Tibial nerve (tissue), 4 donors: ENCODE results near the gene ASF1B. TPM values are rescaled to one million over a fixed set of nuclear protein-coding genes. Genes with fewer than 3 reads are reported as not detected.

ENCODE experiments used
- DNase-seq, 2 donors: peaks; one replicate each; pipeline ENCODE4 v3.0.0-alpha.2; 2019; ENCODE audit warnings: low spot score in 2 of 2
- H3K27ac ChIP-seq, 4 donors: fragments of 200-600 bp; sonication (generic) in 3 of 4; one replicate each; pipeline ENCODE4 v1.5.1; 2017 to 2019; ENCODE audit warnings: mild to moderate bottlenecking in 1 of 4
- H3K27me3 ChIP-seq, 2 donors: fragments of 200-600 bp; sonication (generic) in 1 of 2; one replicate each; pipeline versions ENCODE4 v1.5.1 to v1.6.0; 2017 to 2019
- H3K36me3 ChIP-seq, 3 donors: fragments of 200-600 bp; sonication (generic); one replicate each; pipeline ENCODE4 v1.5.1; 2018 to 2019
- H3K4me1 ChIP-seq, 4 donors: fragments of 200-600 bp; sonication (generic) in 3 of 4; one replicate each; pipeline ENCODE4 v1.5.1; 2017 to 2019
- H3K4me3 ChIP-seq, 4 donors: fragments of 200-600 bp; sonication (generic) in 3 of 4; one replicate each; pipeline ENCODE4 v1.5.1; 2017 to 2019; ENCODE audit warnings: mild to moderate bottlenecking in 1 of 4, moderate library complexity in 1 of 4
- H3K9me3 ChIP-seq, 4 donors: fragments of 200-600 bp; sonication (generic) in 3 of 4; one replicate each; pipeline ENCODE4 v1.5.1; 2017 to 2019
- EP300 ChIP-seq, 2 donors: sonication (generic); formaldehyde crosslinking; IDR thresholded peaks; one replicate each; pipeline ENCODE4 v1.6.1; 2017; ENCODE audit warnings: antibody characterized with exemption in 2 of 2, mild to moderate bottlenecking in 1 of 2
- POLR2A ChIP-seq, 2 donors: fragments of 450-650 bp; IDR thresholded peaks; one replicate each; pipeline ENCODE4 v1.6.1; 2017; ENCODE audit warnings: antibody characterized with exemption in 2 of 2, mild to moderate bottlenecking in 2 of 2, moderate library complexity in 2 of 2
- WGBS, 2 donors: methylation state at CpG; one replicate each; pipeline ENCODE4 v1.1.5; 2018; 5-methylcytosine and 5-hydroxymethylcytosine counted together
- total RNA-seq, 4 donors: library from RNA; depleted of rRNA; stranded (reverse); fragments of >200 nt; gene quantifications; one replicate each; pipeline ENCODE4 v1.1.0, GENCODE V29; 2016
- TF ChIP-seq, protein P1 (sequence below), 5 experiments: fragments of 200-600 bp in 3 of 5; fragments of 450-650 bp in 2 of 5; sonication (generic) in 3 of 5; IDR thresholded peaks; one replicate each; pipeline ENCODE4 v1.5.1; 2016 to 2019; ENCODE audit warnings: antibody characterized with exemption in 5 of 5, mild to moderate bottlenecking in 3 of 5, moderate library complexity in 2 of 5

ASF1B gene
- total RNA-seq, 4 donors from 2014 or later, result 0.90 to 2.3 TPM; not detected in 2

DNA sequence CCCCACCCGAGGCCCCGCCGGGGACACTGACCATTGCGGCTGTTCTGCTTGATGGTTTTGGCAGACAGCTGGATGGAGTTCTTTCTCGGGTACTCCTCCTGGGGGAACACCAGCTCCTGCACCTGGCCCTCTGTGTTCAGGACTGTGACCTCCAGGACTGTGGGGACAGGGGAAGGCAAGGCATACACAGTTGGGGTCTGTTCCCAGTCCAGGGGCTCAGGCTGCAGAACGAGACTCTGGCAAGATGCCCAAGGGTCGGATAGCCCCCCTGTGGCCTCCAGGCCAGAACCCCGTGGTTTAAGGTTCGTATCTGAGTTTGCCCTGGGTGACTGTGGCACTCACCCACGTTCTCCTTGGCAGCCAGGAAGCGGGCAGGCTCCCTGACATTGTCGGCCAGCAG lies 22.7 kb upstream of the ASF1B start:
- Histone ChIP-seq H3K9me3 (no peaks in the 10 kb centered on the region), H3K27ac (no peak overlapping the region), H3K4me1 (no peaks in the 10 kb centered on the region), H3K27me3 (no peaks in the 10 kb centered on the region), H3K36me3 (peaks cover 0 to 74% (median 0%) of the 10 kb centered on the region in 3 donors), H3K4me3 (no peak overlapping the region)
- 41 to 44% methylated on average over 6 to 11 of the region's 12 CpGs for WGBS, 2 donors
- no peak for DNase-seq
- TF ChIP-seq POLR2A (IDR thresholded peaks at IDR 0.05) (no peak), EP300 (IDR thresholded peaks at IDR 0.05) (no peak)
- TF ChIP-seq, protein P1, sequence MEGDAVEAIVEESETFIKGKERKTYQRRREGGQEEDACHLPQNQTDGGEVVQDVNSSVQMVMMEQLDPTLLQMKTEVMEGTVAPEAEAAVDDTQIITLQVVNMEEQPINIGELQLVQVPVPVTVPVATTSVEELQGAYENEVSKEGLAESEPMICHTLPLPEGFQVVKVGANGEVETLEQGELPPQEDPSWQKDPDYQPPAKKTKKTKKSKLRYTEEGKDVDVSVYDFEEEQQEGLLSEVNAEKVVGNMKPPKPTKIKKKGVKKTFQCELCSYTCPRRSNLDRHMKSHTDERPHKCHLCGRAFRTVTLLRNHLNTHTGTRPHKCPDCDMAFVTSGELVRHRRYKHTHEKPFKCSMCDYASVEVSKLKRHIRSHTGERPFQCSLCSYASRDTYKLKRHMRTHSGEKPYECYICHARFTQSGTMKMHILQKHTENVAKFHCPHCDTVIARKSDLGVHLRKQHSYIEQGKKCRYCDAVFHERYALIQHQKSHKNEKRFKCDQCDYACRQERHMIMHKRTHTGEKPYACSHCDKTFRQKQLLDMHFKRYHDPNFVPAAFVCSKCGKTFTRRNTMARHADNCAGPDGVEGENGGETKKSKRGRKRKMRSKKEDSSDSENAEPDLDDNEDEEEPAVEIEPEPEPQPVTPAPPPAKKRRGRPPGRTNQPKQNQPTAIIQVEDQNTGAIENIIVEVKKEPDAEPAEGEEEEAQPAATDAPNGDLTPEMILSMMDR (IDR thresholded peaks at IDR 0.05), result no peak

DNA sequence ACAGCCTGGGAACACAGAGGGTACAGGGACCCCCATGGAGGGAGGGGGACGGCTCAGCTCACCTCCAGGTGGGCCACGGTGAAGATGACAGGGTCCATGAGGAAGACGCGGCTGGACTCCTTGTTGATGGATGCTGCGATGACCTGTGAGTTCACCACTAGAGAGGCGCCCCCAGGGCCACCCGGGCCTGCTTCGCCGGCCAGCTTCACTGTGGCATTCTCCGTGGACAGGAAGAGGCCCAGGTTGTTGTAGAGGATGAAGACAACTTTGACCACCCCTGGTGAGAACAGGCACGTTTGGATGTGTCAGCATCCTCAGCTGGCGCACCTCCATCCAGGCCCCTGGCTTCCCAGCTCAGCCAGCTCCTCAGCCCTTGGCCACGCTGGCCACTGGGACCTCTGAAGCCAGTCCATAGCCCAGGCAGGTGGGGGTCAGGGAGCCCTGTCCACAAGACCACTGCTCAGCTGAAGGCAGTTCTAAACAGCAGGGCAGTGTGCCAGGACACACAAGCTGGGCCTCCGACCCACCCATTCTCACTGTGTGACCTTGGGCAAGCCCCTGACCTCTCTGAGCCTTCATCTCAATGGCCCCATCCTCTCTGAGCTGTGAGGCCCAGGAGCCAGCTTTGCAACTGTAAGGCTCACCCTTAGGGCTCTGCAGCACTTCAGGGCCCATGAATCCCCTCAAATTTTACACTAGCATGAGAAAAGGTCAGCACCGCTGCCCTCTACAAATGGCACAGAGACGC lies 22.1 kb upstream of the ASF1B start:
- Histone ChIP-seq H3K4me3 (no peak overlapping the region), H3K36me3 (peaks cover 0 to 75% (median 0%) of the 10 kb centered on the region in 3 donors), H3K27ac (no peak overlapping the region), H3K4me1 (no peaks in the 10 kb centered on the region), H3K9me3 (no peaks in the 10 kb centered on the region), H3K27me3 (no peaks in the 10 kb centered on the region)
- TF ChIP-seq, protein P1 (IDR thresholded peaks at IDR 0.05), result no peak
- no peak for TF ChIP-seq EP300 (IDR thresholded peaks at IDR 0.05)
- TF ChIP-seq POLR2A (IDR thresholded peaks at IDR 0.05), result no peak
- DNase-seq, result no peak
- WGBS, 2 donors, result 69 to 81% methylated on average over 13 to 15 of the region's 16 CpGs

DNA sequence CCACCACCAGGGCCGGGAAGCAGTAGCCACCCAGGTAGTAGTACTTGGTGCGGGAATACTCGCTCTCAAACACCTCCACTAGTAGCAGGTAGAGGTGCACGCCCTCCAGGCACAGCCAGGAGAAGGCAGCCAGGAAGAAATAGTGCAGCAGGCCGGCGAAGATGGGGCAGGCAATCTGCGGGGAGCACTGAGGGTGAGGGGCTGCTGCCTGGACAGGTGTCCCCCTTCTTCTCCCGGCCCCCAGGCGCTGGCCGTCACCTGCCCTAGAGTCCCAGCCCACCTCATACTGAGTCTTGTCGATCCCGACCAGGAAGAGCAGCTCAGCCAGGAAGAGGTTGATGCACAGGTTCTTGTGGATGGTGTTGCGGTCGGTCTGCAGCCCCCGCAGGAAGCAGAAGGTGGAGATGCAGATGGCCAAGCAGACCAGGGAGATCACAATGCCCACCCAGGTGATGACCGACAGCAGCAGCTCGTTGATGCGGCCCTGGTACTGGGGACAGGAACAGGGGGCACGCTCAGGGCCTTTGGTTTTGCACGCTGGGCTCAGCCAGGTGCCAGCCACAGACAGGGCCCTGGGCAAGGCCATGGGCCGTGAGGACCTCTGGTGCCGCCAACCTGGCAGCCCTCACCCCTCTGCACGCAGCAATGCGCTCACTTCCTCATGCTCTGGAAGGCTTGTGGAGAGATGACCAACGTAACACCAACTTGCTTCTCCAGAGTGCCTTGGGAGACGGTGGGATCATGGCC lies 20.8 kb upstream of the ASF1B start:
- TF ChIP-seq POLR2A (IDR thresholded peaks at IDR 0.05) (no peak), EP300 (IDR thresholded peaks at IDR 0.05) (no peak)
- TF ChIP-seq, protein P1 (IDR thresholded peaks at IDR 0.05), result no peak
- H3K27me3 ChIP-seq, result no peaks in the 10 kb centered on the region
- DNase-seq, result no peak
- H3K9me3 ChIP-seq, result no peaks in the 10 kb centered on the region
- no peak overlapping the region for H3K4me3 ChIP-seq
- H3K36me3 ChIP-seq, result peaks cover 0 to 71% (median 0%) of the 10 kb centered on the region in 3 donors
- 88 to 92% methylated on average over 15 to 18 of the region's 26 CpGs for WGBS, 2 donors
- H3K4me1 ChIP-seq, result no peaks in the 10 kb centered on the region
- no peak overlapping the region for H3K27ac ChIP-seq

DNA sequence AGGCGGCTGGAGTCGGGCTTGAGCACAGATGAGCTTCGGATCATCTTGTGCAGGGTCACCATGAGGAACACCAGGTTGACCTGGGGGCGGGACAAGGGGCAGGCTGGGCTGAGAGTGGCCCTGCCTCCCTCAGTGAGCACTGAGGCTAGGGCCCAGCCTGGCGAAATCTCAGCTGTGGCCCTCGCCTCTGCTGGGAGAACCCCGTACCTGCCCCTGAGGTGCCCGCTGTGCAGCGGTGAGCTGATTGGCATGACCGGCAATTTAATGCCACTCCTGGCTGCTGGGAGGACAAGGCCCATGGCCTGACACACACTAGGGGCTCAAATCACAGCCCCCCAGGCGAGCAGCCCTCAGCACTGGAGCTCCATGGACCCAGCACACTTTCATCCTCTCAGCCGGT lies 19.7 kb upstream of the ASF1B start:
- Histone ChIP-seq H3K9me3 (no peaks in the 10 kb centered on the region), H3K27ac (no peak overlapping the region), H3K27me3 (no peaks in the 10 kb centered on the region), H3K4me3 (no peak overlapping the region), H3K36me3 (peaks cover 0 to 78% (median 0%) of the 10 kb centered on the region in 3 donors), H3K4me1 (no peaks in the 10 kb centered on the region)
- no peak for DNase-seq
- TF ChIP-seq POLR2A (IDR thresholded peaks at IDR 0.05), result no peak
- 86 to 91% methylated on average over 6 to 12 of the region's 12 CpGs for WGBS, 2 donors

DNA sequence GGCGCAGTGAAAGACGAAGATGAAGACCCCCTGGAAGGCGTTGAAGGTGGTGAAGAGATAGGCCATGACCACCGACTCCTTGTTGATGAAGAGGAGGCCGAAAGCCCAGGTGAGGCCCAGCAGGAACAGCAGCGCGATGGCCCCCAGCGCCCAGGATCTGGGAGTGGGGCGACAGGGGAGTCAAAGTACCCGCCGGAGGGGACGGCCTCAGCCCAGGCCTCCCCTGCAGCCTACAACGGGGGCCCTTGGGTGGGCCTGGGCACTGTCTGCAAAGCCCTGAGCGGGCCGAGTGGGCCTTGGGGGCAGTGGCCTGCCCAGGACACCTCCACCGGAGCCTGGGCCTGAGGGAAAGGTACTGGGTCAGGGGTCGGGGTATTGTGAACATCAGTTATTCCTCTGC lies 19.0 kb upstream of the ASF1B start:
- TF ChIP-seq, protein P1 (IDR thresholded peaks at IDR 0.05), result no peak
- no peak for TF ChIP-seq EP300 (IDR thresholded peaks at IDR 0.05)
- no peak for TF ChIP-seq POLR2A (IDR thresholded peaks at IDR 0.05)
- Histone ChIP-seq H3K9me3 (no peaks in the 10 kb centered on the region), H3K36me3 (peaks cover 0 to 81% (median 0%) of the 10 kb centered on the region in 3 donors), H3K4me3 (no peak overlapping the region), H3K4me1 (peaks cover 0 to 5% (median 1%) of the 10 kb centered on the region in 4 donors), H3K27ac (no peak overlapping the region), H3K27me3 (no peaks in the 10 kb centered on the region)
- 92 to 93% methylated on average over 16 to 17 of the region's 17 CpGs for WGBS, 2 donors
- no peak for DNase-seq
